ENCODE measurements around the gene TTC7B. TPM values are rescaled to one million over a fixed set of nuclear protein-coding genes. Genes with fewer than 3 reads are reported as not detected.

The TTC7B gene
- total and polyA plus RNA-seq, 2 of the 13 experiments (the other 11 are each of a cell fraction or from before 2014, with no cell fraction given) = 1.3 to 3.2 TPM

GRCh38 chr14:90600619-90601018 lies 215.6 kb downstream of the TTC7B start:
- DNase-seq (ENCODE audit: low spot score) (no peak), FAIRE-seq (no peak), ATAC-seq (no peak)
- 65% methylated on average over 3 of the region's 12 CpGs for WGBS (ENCODE audit: low lambda C conversion rate)
- no peaks in the 10 kb centered on the region for H3K4me1 ChIP-seq (ENCODE audit: insufficient read depth, low read length)
- no peak overlapping the region for H3K4me3 ChIP-seq (replicated peaks in 1 of 3; ENCODE audit: insufficient read depth in 1 of 3, low read depth in 2 of 3, low read length in 3 of 3)
- no peak overlapping the region for H2AFZ ChIP-seq (ENCODE audit: low read length)
- in situ Hi-C loops (cut with HindIII; ENCODE audit: extremely low pct_ligation_motif_present, low pct_unique_long_range_greater_than_20kb) = no loop called here
- no peak overlapping the region for H3K4me2 ChIP-seq (ENCODE audit: low read depth, low read length)
- BruUV-seq (replicated peaks) = no TSS peak
- H3K9me3 ChIP-seq (ENCODE audit: low read length) = no peaks in the 10 kb centered on the region
- POLR2A ChIA-PET = no interaction called here
- no peaks in the 10 kb centered on the region for H4K20me1 ChIP-seq (ENCODE audit: insufficient read depth, low read length)
- no peak overlapping the region for H3K9ac ChIP-seq (ENCODE audit: insufficient read depth, low read depth, low read length)
- H3K36me3 ChIP-seq (replicated peaks in 1 of 2; ENCODE audit: control insufficient read depth in 1 of 2, insufficient read depth in 2 of 2, low read length in 2 of 2) = no peaks in the 10 kb centered on the region
- intact Hi-C loops (cut with micrococcal nuclease; ENCODE audit: unreplicated experiment) = no loop called here
- TF ChIP-seq ZNF264 (CRISPR knock-in tag; IDR thresholded peaks at IDR 0.05) (no peak), ZSCAN20 (CRISPR knock-in tag; IDR thresholded peaks at IDR 0.05; ENCODE audit: borderline replicate concordance) (no peak), MAZ (IDR thresholded peaks at IDR 0.05; ENCODE audit: borderline replicate concordance, low read depth, low read length) (no peak), MAZ (CRISPR knock-in tag; IDR thresholded peaks at IDR 0.05; ENCODE audit: low read depth) (no peak), BRD4 (CRISPR knock-in tag; IDR thresholded peaks at IDR 0.05) (no peak), KDM5A (IDR thresholded peaks at IDR 0.05; ENCODE audit: borderline replicate concordance, low read length) (no peak), CC2D1A (CRISPR knock-in tag; IDR thresholded peaks at IDR 0.05) (no peak), TIGD3 (CRISPR knock-in tag; IDR thresholded peaks at IDR 0.05; ENCODE audit: borderline replicate concordance) (no peak), SSRP1 (CRISPR knock-in tag; IDR thresholded peaks at IDR 0.05) (no peak), NFYC (CRISPR knock-in tag; IDR thresholded peaks at IDR 0.05) (no peak), TBL1XR1 (IDR thresholded peaks at IDR 0.05; ENCODE audit: borderline replicate concordance, low read length, partially characterized antibody) (no peak)
- H3K79me2 ChIP-seq (ENCODE audit: insufficient read depth, low read length) = no peaks in the 10 kb centered on the region
- CTCF ChIA-PET (ENCODE audit: low intra/inter-chr PET ratio, low total read pairs) = no interaction called here
- H3K27ac ChIP-seq (ENCODE audit: extremely low read length, insufficient read depth, low read length) = no peak overlapping the region
- H3K27me3 ChIP-seq (ENCODE audit: control insufficient read depth in 1 of 2, insufficient read depth in 2 of 2, low read length in 2 of 2) = no peaks in the 10 kb centered on the region
